ENCODE results near the gene RPS18. TPM values are rescaled to one million over a fixed set of nuclear protein-coding genes. Genes with fewer than 3 reads are reported as not detected.

Gene RPS18
- total and polyA plus RNA-seq, 9 of the 15 experiments (the other 6 are each of a cell fraction or from before 2014, with no cell fraction given) = 5,023 to 17,516 (median 8,131) TPM

- TF ChIP-seq ZFP91 (CRISPR knock-in tag; IDR thresholded peaks at IDR 0.05) (no peak), HDAC6 (IDR thresholded peaks at IDR 0.05; ENCODE audit: low read depth, low read length) (no peak), BRD9 (IDR thresholded peaks at IDR 0.05; ENCODE audit: low read depth, partially characterized antibody) (no peak), HNRNPLL (IDR thresholded peaks at IDR 0.05; ENCODE audit: low read depth, low read length, poor library complexity, severe bottlenecking) (no peak), NR4A1 (CRISPR knock-in tag; IDR thresholded peaks at IDR 0.05) (no peak), NR4A1 (tag; IDR thresholded peaks at IDR 0.05) (no peak), MXD1 (CRISPR knock-in tag; IDR thresholded peaks at IDR 0.05; ENCODE audit: borderline replicate concordance, poor library complexity, severe bottlenecking) (no peak), ZC3H11A (IDR thresholded peaks at IDR 0.05; ENCODE audit: low read depth, low read length) (no peak), STAG1 (CRISPR knock-in tag; IDR thresholded peaks at IDR 0.05; ENCODE audit: borderline replicate concordance) (peak; percentile 46), USF2 (CRISPR knock-in tag; IDR thresholded peaks at IDR 0.05) (no peak), ZNF75A (CRISPR knock-in tag; IDR thresholded peaks at IDR 0.05) (no peak), SP2 (IDR thresholded peaks at IDR 0.05; ENCODE audit: extremely low read depth, low read depth, low read length, poor library complexity, severe bottlenecking) (no peak), ZBTB34 (CRISPR knock-in tag; IDR thresholded peaks at IDR 0.05) (no peak), MNT (conservative IDR thresholded peaks at IDR 0.05) (no peak; a peak in 1 of 4 replicates), ZNF175 (CRISPR knock-in tag; IDR thresholded peaks at IDR 0.05; ENCODE audit: low read depth) (no peak), KDM5B (IDR thresholded peaks at IDR 0.05; ENCODE audit: insufficient replicate concordance, low read depth, low read length) (peak; percentile 61), NFYB (IDR thresholded peaks at IDR 0.05; ENCODE audit: extremely low read depth, insufficient read length) (no peak), RBM17 (IDR thresholded peaks at IDR 0.05; ENCODE audit: borderline replicate concordance, low read depth, low read length) (no peak), JUND (IDR thresholded peaks at IDR 0.05; ENCODE audit: borderline replicate concordance, low read depth, low read length) (no peak), JUND (tag; IDR thresholded peaks at IDR 0.05; ENCODE audit: borderline replicate concordance, low read depth, low read length) (no peak), FOXP1 (CRISPR knock-in tag; IDR thresholded peaks at IDR 0.05) (peak; percentile 12; the same call in 1 of the 2 replicates), PHTF2 (CRISPR knock-in tag; IDR thresholded peaks at IDR 0.05) (no peak), C11orf30 (IDR thresholded peaks at IDR 0.05; ENCODE audit: low read depth) (no peak)
Measured at GRCh38 chr6:33323623-33323948, 51.7 kb downstream of the RPS18 start (continued).

Measured in K562 (cell line).